GM12878 (cell line): Measurements from ENCODE around the gene SOCS1. TPM values are rescaled to one million over a fixed set of nuclear protein-coding genes. Genes with fewer than 3 reads are reported as not detected.

Experiments
- ATAC-seq: fragments of 200-7000 bp; cut with Tn5 transposase; 3 replicates; pipeline ENCODE4 v1.9.1; 2020; ENCODE audit warnings: mild to moderate bottlenecking, moderate library complexity
- BruUV-seq: library from RNA; stranded (reverse); fragments of 400-500 nt; replicated peaks from 2 replicates; lab custom pipeline; 2021; lab: Mats Ljungman, UMichigan
- CTCF ChIA-PET: fragments of 300-600 bp; sonication (Branson Sonifier 250); formaldehyde crosslinking; extraction: SDS; loops from one replicate; lab custom pipeline; 2021; ENCODE audit warnings: inconsistent platforms; lab: Yijun Ruan, JAX
- POLR2A ChIA-PET: fragments of 350-600 bp; formaldehyde crosslinking; extraction: SDS; loops from one replicate; lab custom pipeline; 2021; ENCODE audit warnings: inconsistent platforms; lab: Charles Lee
- RAD21 ChIA-PET: fragments of 300-600 bp; sonication (Branson Sonifier 250); formaldehyde crosslinking; loops from one replicate; lab custom pipeline; 2023; ENCODE audit warnings: antibody characterized with exemption; ENCODE audit not compliant: unreplicated experiment; lab: Charles Lee
- SMC1A ChIA-PET: fragments of 300-600 bp; sonication (Branson Sonifier 250); formaldehyde crosslinking; loops from one replicate; lab custom pipeline; 2023; ENCODE audit not compliant: unreplicated experiment, uncharacterized antibody; lab: Charles Lee
- DNase-seq: peaks from one replicate; pipeline ENCODE4 v3.0.0-alpha.2; 2011; ENCODE audit warnings: low read depth, low spot score
- FAIRE-seq: peaks from 3 replicates; lab custom pipeline; 2011; peaks lifted over from hg19 to GRCh38; lab: Jason Lieb, UNC
- H2AFZ ChIP-seq: 2 replicates; pipeline ENCODE4 v1.6.0; 2011; ENCODE audit warnings: low read depth, low read length, control low read depth; ENCODE audit not compliant: control insufficient read depth
- H3K27ac ChIP-seq: 2 replicates; pipeline ENCODE4 v1.5.1; 2011; ENCODE audit warnings: control low read depth; ENCODE audit not compliant: control insufficient read depth, insufficient read depth
- H3K27me3 ChIP-seq, 2 experiments: replicated peaks in 1 of 2; 2 replicates each; pipeline versions ENCODE4 v1.6.0 to v1.6.1; 2011; ENCODE audit warnings: low read length in 1 of 2; ENCODE audit not compliant: control insufficient read depth in 2 of 2, insufficient read depth in 2 of 2
- H3K36me3 ChIP-seq, 2 experiments: 2 replicates each; pipeline ENCODE4 v1.5.1; 2011; ENCODE audit warnings: low read length in 1 of 2; ENCODE audit not compliant: control insufficient read depth in 2 of 2, insufficient read depth in 2 of 2
- H3K4me1 ChIP-seq: 2 replicates; pipeline ENCODE4 v1.6.1; 2011; ENCODE audit warnings: mild to moderate bottlenecking, low read length, moderate library complexity, mixed read lengths; ENCODE audit not compliant: control insufficient read depth, insufficient read depth
- H3K4me2 ChIP-seq: 2 replicates; pipeline ENCODE4 v1.6.0; 2011; ENCODE audit warnings: control low read depth; ENCODE audit not compliant: control insufficient read depth, insufficient read depth
- H3K4me3 ChIP-seq: fragments of 200-600 bp; sonication (generic); 2 replicates; pipeline ENCODE4 v1.5.1; 2016
- H3K79me2 ChIP-seq: 2 replicates; pipeline ENCODE4 v1.6.0; 2011; ENCODE audit warnings: low read length; ENCODE audit not compliant: control insufficient read depth, insufficient read depth
- H3K9ac ChIP-seq: 2 replicates; pipeline ENCODE4 v1.8.0; 2011; ENCODE audit warnings: low read length, control low read depth, mixed read lengths; ENCODE audit not compliant: control insufficient read depth, insufficient read depth
- H3K9me3 ChIP-seq: replicated peaks from 3 replicates; pipeline ENCODE4 v1.5.1; 2011; ENCODE audit warnings: mild to moderate bottlenecking, low read length; ENCODE audit not compliant: control insufficient read depth, insufficient read depth
- H4K20me1 ChIP-seq: 2 replicates; pipeline ENCODE4 v1.6.0; 2011; ENCODE audit not compliant: control insufficient read depth, insufficient read depth
- CHD4 ChIP-seq: fragments of 200-600 bp; sonication (generic); IDR thresholded peaks from 2 replicates; pipeline ENCODE4 v1.6.1; 2016; ENCODE audit warnings: mild to moderate bottlenecking
- EZH2 ChIP-seq: IDR thresholded peaks from 2 replicates; pipeline ENCODE4 v1.6.1; 2012; ENCODE audit warnings: low read depth, mild to moderate bottlenecking, control low read depth, inconsistent platforms, low read length, borderline replicate concordance; ENCODE audit not compliant: control insufficient read depth
- IKZF2 ChIP-seq, 2 experiments: fragments of 450-650 bp; IDR thresholded peaks; 2 replicates each; pipeline ENCODE4 v1.6.1; 2017; ENCODE audit warnings: mild to moderate bottlenecking in 2 of 2, moderate library complexity in 2 of 2
- MXI1 ChIP-seq: fragments of 150-350 bp; IDR thresholded peaks from 2 replicates; pipeline ENCODE4 v1.6.1; 2011; ENCODE audit warnings: low read depth, mild to moderate bottlenecking, inconsistent platforms, low read length, improper control_type of control experiment
- NBN ChIP-seq: fragments of 450-650 bp; IDR thresholded peaks from 2 replicates; pipeline ENCODE4 v1.6.1; 2016
- WGBS: methylation state at CpG from one replicate; pipeline ENCODE4 v1.1.6; 2016; ENCODE audit warnings: low lambda C conversion rate; ENCODE audit not compliant: insufficient replicate concordance, insufficient coverage; ENCODE audit errors: missing lambda C conversion rate; 5-methylcytosine and 5-hydroxymethylcytosine counted together
- in situ Hi-C: fragments of 300-500 bp; cut with MboI; formaldehyde crosslinking; loops from 9 replicates; pipeline ENCODE4 v1.14.3; 2018; ENCODE audit warnings: mixed read lengths
- intact Hi-C: fragments of 100-400 bp; cut with micrococcal nuclease; formaldehyde crosslinking; loops from one replicate; pipeline ENCODE4 v1.14.2; 2022; ENCODE audit not compliant: unreplicated experiment
- polyA plus RNA-seq, 11 experiments: library from polyadenylated mRNA; depleted of rRNA in 4 of 11; unstranded in 6 of 11; stranded (reverse) in 5 of 11; fragments of >200 nt; fragmentation: Nextera tagmentation in 4 of 11; fragmentation: Illumina TruSeq in 1 of 11; extraction: Ambion mirVana in 4 of 11; extraction: Trizol in 1 of 11; gene quantifications; 1 replicate in 1 of 11; 2 replicates in 10 of 11; pipeline versions ENCODE4 v1.2.1 to v1.2.3, GENCODE V29; 2011 to 2016; ENCODE audit warnings: inconsistent platforms in 2 of 11, missing spikeins in 2 of 11, low read depth in 1 of 11
- total RNA-seq, 4 experiments: library from RNA; depleted of rRNA in 3 of 4; stranded (reverse); fragments of >200 nt in 3 of 4; fragmentation: Illumina TruSeq in 1 of 4; extraction: Trizol in 1 of 4; gene quantifications; 2 replicates each; pipeline versions ENCODE4 v1.2.1 to v1.2.3, GENCODE V29; 2013 to 2021
- TF ChIP-seq, protein P1 (sequence below): IDR thresholded peaks from 2 replicates; pipeline ENCODE4 v1.6.1; 2011; ENCODE audit warnings: mild to moderate bottlenecking, low read depth, low read length, moderate library complexity; ENCODE audit not compliant: insufficient replicate concordance

The SOCS1 gene
- total and polyA plus RNA-seq, 10 of the 15 experiments (the other 5 are each of a cell fraction or from before 2014, with no cell fraction given), result 0.42 to 39.8 (median 11.2) TPM

DNA sequence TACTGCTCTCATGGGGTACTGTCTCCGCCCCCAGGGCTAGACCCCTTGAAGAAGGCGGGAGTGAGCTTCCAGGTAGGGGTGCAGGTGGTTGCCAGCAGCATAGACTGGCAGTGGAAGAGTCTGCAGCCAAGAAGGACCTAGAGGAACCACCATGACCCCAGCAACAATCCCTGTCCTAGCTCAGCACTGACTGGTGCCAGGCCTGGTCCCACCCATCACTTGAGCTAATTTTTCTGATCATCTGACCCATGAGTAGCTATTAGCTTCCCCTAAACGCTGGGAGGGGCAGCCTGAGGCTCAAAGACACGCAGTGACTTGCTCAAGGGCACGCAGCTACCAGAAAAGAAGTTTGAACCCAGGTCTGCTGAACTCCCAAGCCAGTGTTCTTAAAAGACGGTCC is 16.5 kb upstream of the SOCS1 start (continued):
- TF ChIP-seq CHD4 (no peak), NBN (no peak), MXI1 (no peak), IKZF2 (IDR thresholded peaks at IDR 0.05) (no peak)
- TF ChIP-seq, protein P1, sequence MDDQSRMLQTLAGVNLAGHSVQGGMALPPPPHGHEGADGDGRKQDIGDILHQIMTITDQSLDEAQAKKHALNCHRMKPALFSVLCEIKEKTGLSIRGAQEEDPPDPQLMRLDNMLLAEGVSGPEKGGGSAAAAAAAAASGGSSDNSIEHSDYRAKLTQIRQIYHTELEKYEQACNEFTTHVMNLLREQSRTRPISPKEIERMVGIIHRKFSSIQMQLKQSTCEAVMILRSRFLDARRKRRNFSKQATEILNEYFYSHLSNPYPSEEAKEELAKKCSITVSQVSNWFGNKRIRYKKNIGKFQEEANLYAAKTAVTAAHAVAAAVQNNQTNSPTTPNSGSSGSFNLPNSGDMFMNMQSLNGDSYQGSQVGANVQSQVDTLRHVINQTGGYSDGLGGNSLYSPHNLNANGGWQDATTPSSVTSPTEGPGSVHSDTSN, result no peak
- TF ChIP-seq, all 136 proteins: peak for 0

DNA sequence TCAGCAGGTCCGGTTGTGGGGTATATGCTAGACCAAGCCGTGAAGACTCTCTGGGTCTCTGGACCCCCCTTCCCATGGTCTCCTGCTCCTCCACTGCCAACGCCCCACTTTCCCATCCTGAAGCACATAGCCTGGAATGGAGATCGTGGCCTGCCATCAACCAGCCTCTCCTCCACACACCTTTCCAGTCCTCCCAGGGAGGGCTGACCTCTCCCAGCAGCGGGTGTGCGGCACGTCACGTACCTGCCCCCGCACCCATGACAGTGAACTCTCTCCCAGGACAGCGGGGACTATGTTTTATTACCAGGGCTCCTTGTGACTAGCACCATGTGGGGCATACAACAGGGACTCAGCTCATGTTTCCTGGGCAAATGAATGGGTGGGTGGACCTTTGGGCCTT is 15.6 kb upstream of the SOCS1 start:
- RAD21 ChIA-PET, result no interaction called here
- FAIRE-seq (no peak), DNase-seq (no peak)
- no peaks in the 10 kb centered on the region for H3K4me1 ChIP-seq
- CTCF ChIA-PET, result no interaction called here
- no peak overlapping the region for H3K9ac ChIP-seq
- WGBS, result 76% methylated on average over 10 of the region's 10 CpGs
- no peak overlapping the region for H3K4me2 ChIP-seq
- H3K4me3 ChIP-seq, result no peak overlapping the region
- no peaks in the 10 kb centered on the region for H3K36me3 ChIP-seq
- H3K79me2 ChIP-seq, result no peaks in the 10 kb centered on the region
- H4K20me1 ChIP-seq, result no peaks in the 10 kb centered on the region
- TF ChIP-seq EZH2, result no peak
- TF ChIP-seq, all 136 proteins: peak for 0
- no peaks in the 10 kb centered on the region for H3K27me3 ChIP-seq
- no peak overlapping the region for H2AFZ ChIP-seq
- ChIA-PET SMC1A (interaction anchor here (1.3 to 4.8 kb wide), 3 partner anchors 13 to 25 kb away, joined by 3 to 13 read pairs (median 5); no protein-coding TSS in a partner anchor), POLR2A (interaction anchor here (1.1 kb wide), 1 partner anchor 12 kb away, joined by 3 read pairs; no protein-coding TSS in a partner anchor)
- H3K27ac ChIP-seq, result no peak overlapping the region
- ATAC-seq, result no peak
- intact Hi-C loops, result no loop called here
- BruUV-seq, result no TSS peak
- in situ Hi-C loops, result no loop called here
- no peaks in the 10 kb centered on the region for H3K9me3 ChIP-seq
